Head of caudate nucleus (tissue), 42 donors: ENCODE measurements around the gene PCNX4.
A peak's percentile ranks its signal among the peaks of the same experiment; 100 is the strongest.

ENCODE experiments used
- DNase-seq, 42 donors: peaks; one replicate each; pipeline versions ENCODE4 v3.0.0 to v3.0.0-alpha.2; 2020 to 2021; ENCODE audit warnings: mixed read lengths in 7 of 42
- intact Hi-C: fragments of 100-400 bp; cut with DNase I; formaldehyde crosslinking; loops from one replicate; pipeline ENCODE4 v1.15.0; 2022

The PCNX4 gene

DNA sequence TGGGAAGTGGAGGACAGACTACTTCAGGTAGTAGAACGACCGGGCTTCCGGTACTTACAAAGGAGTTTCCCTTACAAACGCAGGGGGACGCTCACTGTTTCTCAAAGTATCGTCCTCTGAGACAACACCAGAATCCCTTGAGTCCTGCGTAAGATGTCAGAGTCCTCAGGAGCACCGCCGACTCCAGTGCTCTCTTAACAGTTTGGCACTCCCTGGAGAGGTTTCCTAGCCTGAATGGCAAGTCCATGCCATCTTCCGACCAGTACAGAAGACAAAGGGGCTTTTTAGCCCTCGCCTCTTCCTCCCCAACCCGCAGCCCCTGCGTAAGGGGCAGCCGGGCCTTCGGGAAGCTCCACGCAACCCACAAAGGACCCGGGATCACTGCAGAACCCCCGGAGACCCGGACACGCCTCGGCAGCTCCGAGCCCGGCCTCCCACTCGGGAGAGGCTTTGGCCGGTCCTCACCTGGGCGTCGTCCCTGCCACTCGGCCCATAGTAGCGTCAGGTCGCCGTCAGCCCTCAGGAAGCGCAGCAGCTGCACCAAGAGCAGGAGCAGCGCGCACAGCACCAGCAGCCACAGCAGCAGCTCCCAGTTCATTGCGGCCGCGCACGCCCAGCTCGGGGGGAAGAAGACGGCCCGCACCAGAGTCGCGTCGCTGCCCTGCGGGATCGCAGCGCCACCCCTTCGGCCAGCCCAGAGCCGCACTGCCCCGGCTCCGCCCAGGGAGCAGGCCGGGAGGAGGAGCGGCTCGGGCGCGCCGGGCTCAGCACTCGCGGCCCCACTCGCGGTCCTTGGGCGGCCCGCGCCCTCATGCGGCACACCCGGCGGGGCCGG, 73.2 kb downstream of the PCNX4 start, which contains the start of gene DHRS7:
Gene DHRS7 (minus strand): TSS at position 687 of the 835 bp plus-strand sequence. CDS start 89 bp downstream, at position 598.
- intact Hi-C loops = loop anchor here (5.0 kb wide), 3 partner anchors 73 to 198 kb away; partner anchors contain the start of gene PCNX4
- peak; percentile 57 to 94 (median 86) for DNase-seq

DNA sequence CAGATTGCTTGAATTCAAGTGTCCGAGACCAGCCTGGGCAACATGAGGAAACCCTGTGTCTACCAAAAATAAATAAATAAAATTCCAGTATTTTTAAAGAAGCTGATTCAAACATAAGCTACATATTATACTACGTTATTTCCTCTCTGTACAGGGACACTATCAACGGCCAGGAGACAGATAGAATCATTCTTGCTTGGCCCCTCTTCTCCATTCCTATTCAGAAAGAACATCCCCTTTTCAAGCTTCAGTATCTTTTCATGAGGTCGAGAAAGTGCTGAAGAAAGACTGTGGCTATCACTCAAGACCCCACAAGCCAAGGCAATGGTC, 73.8 kb downstream of the PCNX4 start:
- no peak for DNase-seq
- intact Hi-C loops = loop anchor here (5.0 kb wide), 3 partner anchors 73 to 198 kb away; partner anchors contain the start of gene PCNX4

DNA sequence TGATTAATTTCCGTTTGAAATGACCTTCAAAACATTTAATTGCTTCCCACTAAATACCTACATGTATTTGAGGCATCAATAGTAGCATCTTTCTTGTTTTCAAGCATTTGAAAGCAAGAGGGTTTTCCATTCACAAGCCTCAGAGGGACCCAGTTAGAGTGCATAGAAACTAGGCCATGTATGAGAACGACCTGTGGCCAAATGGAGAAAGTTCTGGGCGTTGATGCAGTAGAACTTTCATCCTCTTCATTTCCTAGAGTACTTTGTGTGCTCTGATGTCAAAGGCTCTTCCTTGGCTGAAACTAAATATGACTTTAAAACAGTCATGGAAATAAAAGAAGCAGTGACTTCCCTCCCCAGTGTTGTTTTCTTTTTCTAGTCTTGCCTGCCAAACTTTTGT, 74.4 kb downstream of the PCNX4 start:
- intact Hi-C loops = loop anchor here (2.0 to 5.0 kb wide), 4 partner anchors 17 to 199 kb away; partner anchors contain the start of gene PCNX4
- DNase-seq = no peak

DNA sequence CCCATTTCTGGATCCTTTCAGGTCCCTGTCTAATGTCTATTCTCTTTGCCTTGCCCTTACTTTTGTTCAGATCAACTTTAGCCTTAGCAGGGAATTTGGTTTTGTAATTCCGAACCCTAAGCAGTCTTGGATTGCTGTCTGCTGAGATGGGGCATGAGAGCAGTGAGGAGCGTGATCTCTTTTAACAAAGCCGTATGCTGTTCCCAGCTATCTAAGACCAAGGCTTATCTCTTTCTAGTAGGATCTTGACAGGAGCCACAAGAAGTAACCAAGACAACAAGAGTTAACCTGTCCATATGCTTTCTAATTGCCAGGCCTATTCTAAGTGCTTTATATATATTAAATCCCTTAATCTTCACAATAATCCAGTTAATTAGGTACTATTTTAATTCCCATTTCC, 78.0 kb downstream of the PCNX4 start:
- no peak for DNase-seq
- intact Hi-C loops = loop anchor here (5.0 kb wide), 3 partner anchors 77 to 202 kb away; partner anchors contain the start of gene PCNX4

DNA sequence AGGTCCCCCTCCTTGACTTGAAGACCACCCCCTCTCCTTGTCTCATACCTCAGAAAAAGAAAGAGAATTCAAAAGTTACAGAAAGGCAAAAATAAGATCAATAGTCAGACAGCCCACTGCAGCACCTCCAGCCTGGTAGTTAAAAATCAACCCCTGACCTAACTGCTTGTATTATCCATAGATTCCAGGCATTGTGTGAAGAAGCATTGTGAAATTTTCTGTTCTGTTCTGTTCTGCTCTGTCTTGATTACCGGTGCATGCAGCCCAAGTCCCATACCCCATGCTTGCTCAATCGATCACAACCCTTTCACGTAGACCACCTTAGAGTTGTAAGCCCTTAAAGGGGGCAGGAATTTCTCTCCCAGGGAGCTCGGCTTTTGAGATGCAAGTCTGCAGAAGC, 79.2 kb downstream of the PCNX4 start:
- intact Hi-C loops = no loop called here
- DNase-seq = no peak

DNA sequence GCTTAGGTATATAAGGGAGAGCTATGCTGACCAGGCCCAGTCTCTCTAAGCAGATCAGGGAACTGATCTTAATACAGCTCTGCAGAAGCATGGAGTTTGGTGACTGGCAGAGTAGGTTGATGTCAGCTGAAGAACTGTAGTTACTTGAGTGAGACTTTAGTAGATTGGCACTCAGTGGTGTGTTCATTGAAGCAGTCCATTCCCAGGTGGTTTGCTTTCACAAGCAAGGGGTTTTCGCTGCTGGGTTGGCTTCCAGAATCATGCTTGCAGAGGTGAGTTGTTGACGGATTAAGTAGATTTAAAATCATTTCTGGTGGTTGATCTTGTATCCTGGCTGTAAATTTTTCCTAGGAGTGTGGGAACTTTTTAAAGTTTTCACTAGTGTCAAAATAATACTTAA, 80.0 kb downstream of the PCNX4 start:
- DNase-seq = no peak
- intact Hi-C loops = no loop called here

DNA sequence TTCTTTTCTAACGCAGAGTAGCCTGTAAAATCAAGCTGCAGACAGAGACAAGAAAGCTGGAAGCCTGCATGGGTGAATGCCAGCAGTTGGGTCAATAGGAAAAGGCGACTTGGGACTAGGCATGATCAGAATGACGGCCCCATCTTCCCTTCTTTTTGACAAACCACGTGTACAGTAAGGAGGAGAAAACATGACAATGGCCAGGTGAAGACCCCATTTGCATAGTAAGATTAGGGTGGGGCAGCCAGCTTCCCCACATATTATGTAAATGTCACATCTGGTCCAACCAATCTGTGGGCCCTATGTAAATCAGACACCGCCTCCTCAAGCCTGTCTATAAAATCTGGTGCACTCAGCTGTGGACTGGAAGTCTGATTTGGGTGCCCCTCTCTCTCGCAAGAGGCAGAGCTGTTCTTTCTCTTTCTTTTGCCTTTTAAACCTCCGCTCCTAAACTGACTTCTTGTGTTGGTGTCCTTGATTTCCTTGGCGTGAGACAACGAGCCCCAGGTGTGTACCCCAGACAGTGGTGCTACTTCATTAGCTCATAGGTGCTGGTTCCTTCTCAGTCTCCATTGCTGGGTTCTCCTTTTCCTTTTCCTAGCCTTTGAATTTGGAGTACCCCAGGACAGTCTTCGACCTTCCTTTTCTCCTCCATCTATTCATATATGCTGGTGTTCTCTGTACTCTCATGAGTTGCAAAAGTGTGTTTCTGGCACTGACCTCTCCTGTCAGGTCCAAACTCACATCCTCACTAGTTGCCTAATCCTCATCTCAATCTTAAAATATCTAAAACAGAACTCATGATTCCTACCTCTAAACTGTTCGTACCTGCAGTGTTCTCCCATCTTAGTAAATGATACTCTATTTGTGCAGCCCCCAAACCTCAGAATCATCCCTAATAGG, 82.9 kb downstream of the PCNX4 start:
- intact Hi-C loops = no loop called here

DNA sequence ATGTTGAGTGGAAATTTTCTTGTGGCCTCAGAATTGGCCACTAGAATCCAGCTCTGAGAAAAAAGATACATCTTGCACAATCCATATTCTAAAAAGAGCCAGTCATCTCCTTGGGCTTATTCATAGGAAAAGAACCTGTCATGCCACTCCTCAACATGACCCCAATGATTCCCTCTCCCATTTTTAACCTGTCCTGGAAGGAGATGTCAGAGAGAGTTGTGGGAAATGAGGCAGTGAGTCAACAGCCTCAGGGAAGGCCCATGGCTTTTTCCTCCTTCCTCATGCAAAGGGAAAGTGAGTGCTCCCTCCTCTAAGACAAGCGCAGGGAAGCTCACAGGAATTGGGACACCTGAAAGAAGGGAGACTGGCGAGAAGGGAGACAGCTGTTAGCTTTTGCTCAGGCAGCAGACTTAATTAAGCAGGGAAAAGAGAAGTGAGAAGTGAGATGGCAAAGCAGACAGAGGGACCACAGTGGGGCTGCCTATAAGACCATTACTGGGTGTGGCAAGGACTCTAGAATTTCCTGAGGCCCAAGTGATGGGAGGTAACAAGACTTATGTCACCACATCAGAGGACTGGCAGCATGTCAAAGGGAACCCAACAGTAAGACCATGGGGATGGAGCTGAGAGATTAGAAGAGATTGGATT, 83.7 kb downstream of the PCNX4 start:
- DNase-seq = no peak
- intact Hi-C loops = no loop called here

More for the DNA sequence above, 82.9 kb downstream of the PCNX4 start:
- DNase-seq = no peak

DNA sequence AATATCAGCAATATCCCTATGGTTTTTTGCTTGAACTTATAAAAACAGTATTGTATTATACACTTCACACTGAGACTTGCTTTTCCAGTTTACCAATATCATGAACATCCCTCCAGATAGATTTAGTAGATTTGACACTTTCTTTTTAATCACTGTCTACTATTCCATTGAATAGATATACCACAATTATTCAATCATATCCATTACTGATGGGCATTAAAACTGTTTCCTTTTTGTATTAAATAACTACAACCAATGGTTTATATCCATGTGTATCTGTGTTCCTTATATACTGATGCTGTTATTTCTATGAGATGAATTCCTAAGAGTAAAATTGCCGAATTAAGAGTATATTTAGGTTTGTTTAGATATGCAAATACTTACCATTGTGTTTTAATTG, 86.4 kb downstream of the PCNX4 start:
- intact Hi-C loops = no loop called here
- DNase-seq = no peak

DNA sequence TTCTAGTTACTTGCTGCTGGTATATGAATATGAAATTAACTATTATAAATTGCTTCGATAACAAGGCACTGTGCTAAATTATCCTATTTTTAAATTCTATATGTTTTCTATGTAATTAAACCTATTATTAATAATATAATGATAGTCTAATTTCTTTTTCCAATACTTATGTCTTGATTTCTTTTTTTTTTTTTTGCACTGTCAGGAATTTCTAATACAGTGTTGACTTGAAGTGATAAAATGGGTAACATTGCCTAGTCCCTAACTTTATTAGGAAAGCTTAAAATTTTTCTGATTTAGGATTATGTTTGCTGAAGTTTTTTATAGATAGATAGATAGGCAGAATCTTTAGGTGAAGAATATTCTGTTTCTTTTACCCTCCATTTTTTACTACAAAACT, 87.1 kb downstream of the PCNX4 start:
- DNase-seq = no peak
- intact Hi-C loops = no loop called here

DNA sequence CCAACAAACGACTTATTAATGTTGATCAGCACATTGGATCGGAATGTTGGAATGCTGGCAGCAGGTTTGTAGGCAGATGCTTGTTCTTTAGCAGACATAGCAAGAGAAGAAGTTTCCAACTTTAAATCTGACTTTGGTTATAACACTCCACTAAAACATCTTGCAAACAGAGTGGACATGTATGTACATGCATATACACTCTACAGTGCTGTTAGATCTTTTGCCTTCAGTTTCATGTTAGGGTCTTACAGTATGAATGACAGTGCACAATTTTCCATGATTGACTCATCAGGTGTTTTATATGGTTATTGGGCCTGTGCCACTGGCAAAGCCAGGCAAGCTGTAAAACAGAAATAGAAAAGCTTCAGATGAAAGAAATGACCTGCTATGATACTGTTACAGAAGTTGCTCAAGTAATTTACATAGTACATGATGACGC, 87.7 kb downstream of the PCNX4 start:
- no peak for DNase-seq
- intact Hi-C loops = no loop called here

DNA sequence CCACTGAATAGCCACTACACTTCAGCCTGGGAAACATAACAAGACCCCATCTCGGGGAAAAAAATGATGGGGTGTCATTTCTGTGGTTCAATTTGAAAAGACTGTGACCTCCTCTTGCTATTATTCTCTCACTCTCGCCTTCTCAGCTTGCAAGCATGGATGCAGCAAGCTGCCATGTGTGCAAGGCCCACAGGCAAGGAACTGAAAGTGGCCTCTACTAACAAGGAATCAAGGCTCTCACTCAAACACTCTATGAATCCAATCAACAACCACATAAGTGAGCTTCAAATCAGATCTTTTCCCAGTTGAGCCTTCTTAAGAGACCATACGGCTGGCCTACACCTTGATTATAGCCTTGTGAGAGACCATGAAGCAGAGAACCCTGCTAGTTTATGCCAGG, 91.4 kb downstream of the PCNX4 start:
- DNase-seq = no peak
- intact Hi-C loops = loop anchor here (2.0 kb wide), 1 partner anchor 16 kb away; no protein-coding TSS in a partner anchor

DNA sequence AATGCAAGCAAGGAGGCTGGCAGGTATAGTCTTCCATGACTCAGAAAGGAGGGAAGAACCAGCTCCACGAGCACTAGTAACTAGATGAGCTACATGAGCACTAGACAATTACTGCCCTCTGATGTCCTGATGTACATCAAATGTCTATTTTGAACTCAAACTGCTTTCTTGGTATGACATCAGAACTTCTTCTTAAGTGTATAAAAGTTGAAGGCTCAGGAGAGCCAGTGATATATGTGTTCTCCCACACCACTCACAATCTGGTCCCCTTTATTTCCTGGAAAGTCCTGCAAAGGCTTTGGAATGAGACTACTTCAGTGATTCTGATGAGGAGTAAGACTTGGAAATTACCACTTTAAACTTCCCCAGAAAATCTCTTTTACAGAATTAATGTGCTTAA, 92.0 kb downstream of the PCNX4 start:
- intact Hi-C loops = loop anchor here (2.0 kb wide), 1 partner anchor 17 kb away; no protein-coding TSS in a partner anchor
- no peak for DNase-seq

DNA sequence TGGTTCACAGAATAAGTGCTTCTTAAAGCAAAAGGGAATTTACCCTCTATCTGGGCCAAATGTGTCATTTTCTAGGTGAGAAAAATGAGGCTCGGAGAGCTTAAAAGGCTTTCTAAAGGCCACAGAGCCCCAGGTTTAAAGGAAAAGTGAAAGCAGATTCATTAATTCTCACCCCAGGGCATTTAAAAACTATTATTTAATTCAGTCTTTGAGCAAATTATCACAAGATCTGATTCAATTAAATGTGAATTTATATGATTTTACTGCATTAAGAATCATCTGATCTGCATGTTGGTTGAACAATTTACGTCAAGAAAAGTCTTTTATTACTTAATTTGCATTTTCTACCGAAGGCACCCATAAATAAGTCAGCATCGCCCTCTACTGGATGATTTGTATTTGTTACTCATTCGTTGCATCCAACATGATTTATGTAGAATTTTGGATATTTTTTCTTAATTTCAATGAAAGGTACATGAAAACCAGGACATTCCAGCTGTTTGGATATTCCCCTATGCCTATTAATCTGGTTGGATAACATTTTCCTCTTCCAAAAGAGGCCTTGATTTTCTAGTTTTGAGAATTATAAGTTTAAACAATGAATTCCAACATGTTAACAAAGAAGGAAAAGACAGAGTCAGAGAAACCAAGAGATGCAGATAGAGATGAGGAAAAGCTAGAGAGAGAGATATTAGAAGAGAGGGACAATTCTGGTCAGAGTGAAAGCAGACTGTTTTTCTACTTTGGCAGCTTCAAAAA, 92.6 kb downstream of the PCNX4 start:
- intact Hi-C loops = no loop called here
- DNase-seq = peak in 13 of 42 donors; percentile 11 to 65 (median 39)

DNA sequence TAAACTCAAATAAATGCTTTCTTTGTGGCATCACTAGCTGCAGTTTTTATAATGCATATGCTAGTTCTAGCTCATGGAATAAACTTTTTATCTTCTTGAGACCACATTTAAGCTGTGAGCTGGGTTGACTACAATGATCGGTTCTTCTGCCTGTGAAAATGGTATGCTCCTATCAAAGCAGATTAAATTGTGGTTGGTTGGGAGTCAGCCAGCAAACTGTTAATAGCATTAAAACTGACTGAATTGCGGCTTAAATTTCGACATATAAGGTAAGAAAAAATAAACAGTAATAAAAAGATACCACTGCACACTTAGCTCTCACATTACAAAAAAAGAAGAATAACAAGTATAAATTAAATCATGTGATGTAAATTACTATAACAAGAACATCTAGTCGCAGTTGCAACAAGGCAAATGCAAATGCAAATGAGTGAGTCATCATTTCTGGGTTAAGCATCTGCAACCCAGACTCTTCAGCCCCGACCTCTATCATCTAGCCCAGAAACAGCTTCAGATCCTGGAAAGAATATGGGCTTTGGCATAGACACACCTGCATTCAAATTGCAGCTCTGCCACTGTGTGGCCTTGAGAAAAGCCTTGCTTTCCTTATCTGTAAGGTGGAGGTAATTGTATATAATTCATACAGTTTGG, 93.3 kb downstream of the PCNX4 start:
- no peak for DNase-seq

DNA sequence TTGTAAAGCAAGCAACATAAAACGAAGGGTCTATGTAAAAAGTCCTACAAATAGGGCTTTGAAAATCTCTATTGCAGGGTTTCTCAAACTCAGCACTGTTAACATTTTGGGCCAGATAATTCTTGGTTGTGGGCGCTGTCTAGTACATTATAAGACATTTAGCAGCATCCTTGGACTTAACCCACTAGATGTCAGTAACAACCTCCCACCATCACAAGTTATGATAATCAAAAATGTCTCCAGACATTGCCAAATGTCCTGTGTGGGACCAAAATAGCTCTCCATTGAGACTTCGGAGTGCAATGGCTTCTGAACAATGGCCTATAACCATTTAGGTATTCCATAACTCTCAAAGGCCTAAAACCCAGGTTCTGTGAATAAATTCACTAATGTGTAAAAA, 96.4 kb downstream of the PCNX4 start:
- intact Hi-C loops = loop anchor here (5.0 kb wide), 1 partner anchor 221 kb away; no protein-coding TSS in a partner anchor
- no peak for DNase-seq

More for the DNA sequence above, 93.3 kb downstream of the PCNX4 start:
- intact Hi-C loops = loop anchor here (5.0 kb wide), 1 partner anchor 218 kb away; no protein-coding TSS in a partner anchor

DNA sequence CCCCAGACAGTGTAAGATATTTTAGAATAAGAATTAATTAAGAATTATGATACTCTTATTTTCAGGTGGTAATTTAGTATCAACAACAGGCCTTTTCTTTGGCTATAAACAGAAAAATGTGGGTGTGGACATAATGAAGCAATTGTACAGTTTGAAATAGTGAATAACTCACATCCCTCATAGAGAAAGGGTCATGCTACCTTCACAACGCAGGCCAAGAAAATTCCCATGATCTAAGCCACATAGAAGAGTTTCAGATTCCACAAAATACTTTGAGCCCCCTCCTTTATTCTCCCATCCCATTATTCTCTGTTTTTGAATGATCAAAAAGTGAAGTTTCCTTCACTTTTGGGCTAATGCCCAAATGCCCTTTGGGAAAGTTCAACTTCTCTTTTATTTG, 97.0 kb downstream of the PCNX4 start:
- intact Hi-C loops = loop anchor here (5.0 kb wide), 1 partner anchor 221 kb away; no protein-coding TSS in a partner anchor
- DNase-seq = no peak
